Activated naive CD4-positive, alpha-beta T cell treated with Interleukin-2 at 50 U/mL for 16 hours (primary cell): Measurements from ENCODE around the gene TP63.

Experiments used
- DNase-seq: peaks from one replicate; pipeline ENCODE4 v3.0.0-alpha.2; 2020

The TP63 gene

GRCh38 chr3:189827108-189827507, 195.9 kb downstream of the TP63 start:
- no peak for DNase-seq

- DNase-seq, result no peak
Observed at GRCh38 chr3:189830401-189830800, 199.2 kb downstream of the TP63 start.

- no peak for DNase-seq
Observed at GRCh38 chr3:189833266-189833665, 202.1 kb downstream of the TP63 start.

GRCh38 chr3:189833996-189834395, 202.8 kb downstream of the TP63 start:
- no peak for DNase-seq

GRCh38 chr3:189834462-189834861, 203.3 kb downstream of the TP63 start:
- no peak for DNase-seq

- DNase-seq, result no peak
Observed at GRCh38 chr3:189836795-189837194, 205.6 kb downstream of the TP63 start.

GRCh38 chr3:189838291-189838690, 207.1 kb downstream of the TP63 start:
- no peak for DNase-seq

- no peak for DNase-seq
Observed at GRCh38 chr3:189839576-189839975, 208.4 kb downstream of the TP63 start.

GRCh38 chr3:189841473-189842205, 210.4 kb downstream of the TP63 start:
- no peak for DNase-seq

GRCh38 chr3:189842681-189843602, 211.8 kb downstream of the TP63 start:
- DNase-seq, result no peak

- DNase-seq, result no peak
Observed at GRCh38 chr3:189845069-189845468, 213.9 kb downstream of the TP63 start.

- DNase-seq, result no peak
Observed at GRCh38 chr3:189848395-189849040, 217.3 kb downstream of the TP63 start.

GRCh38 chr3:189849262-189849661, 218.1 kb downstream of the TP63 start:
- no peak for DNase-seq

- DNase-seq, result no peak
Observed at GRCh38 chr3:189851682-189852081, 220.5 kb downstream of the TP63 start.

GRCh38 chr3:189853906-189854305, 222.7 kb downstream of the TP63 start:
- DNase-seq, result no peak

- no peak for DNase-seq
Observed at GRCh38 chr3:189860296-189860695, 229.1 kb downstream of the TP63 start.

GRCh38 chr3:189862385-189862998, 231.3 kb downstream of the TP63 start:
- DNase-seq, result no peak

GRCh38 chr3:189863031-189863430, 231.8 kb downstream of the TP63 start:
- DNase-seq, result no peak

GRCh38 chr3:189868061-189868460, 236.9 kb downstream of the TP63 start:
- DNase-seq, result no peak

GRCh38 chr3:189869165-189869564, 238.0 kb downstream of the TP63 start:
- no peak for DNase-seq

GRCh38 chr3:189871418-189871817, 240.2 kb downstream of the TP63 start:
- DNase-seq, result no peak

- DNase-seq, result no peak
Observed at GRCh38 chr3:189883113-189883753, 252.0 kb downstream of the TP63 start.

- DNase-seq, result no peak
Observed at GRCh38 chr3:189890496-189890895, 259.3 kb downstream of the TP63 start.
